VCaP (cell line): ENCODE measurements around the gene HAO2.

Source experiments
- H3K27ac ChIP-seq: fragments of 450-650 bp; 2 replicates; pipeline ENCODE4 v1.5.1; 2017
- TF ChIP-seq, protein P1 (sequence below): fragments of 450-650 bp; conservative IDR thresholded peaks from 2 replicates; pipeline ENCODE4 v1.5.1; 2017; ENCODE audit warnings: mild to moderate bottlenecking, moderate library complexity

The HAO2 gene

DNA sequence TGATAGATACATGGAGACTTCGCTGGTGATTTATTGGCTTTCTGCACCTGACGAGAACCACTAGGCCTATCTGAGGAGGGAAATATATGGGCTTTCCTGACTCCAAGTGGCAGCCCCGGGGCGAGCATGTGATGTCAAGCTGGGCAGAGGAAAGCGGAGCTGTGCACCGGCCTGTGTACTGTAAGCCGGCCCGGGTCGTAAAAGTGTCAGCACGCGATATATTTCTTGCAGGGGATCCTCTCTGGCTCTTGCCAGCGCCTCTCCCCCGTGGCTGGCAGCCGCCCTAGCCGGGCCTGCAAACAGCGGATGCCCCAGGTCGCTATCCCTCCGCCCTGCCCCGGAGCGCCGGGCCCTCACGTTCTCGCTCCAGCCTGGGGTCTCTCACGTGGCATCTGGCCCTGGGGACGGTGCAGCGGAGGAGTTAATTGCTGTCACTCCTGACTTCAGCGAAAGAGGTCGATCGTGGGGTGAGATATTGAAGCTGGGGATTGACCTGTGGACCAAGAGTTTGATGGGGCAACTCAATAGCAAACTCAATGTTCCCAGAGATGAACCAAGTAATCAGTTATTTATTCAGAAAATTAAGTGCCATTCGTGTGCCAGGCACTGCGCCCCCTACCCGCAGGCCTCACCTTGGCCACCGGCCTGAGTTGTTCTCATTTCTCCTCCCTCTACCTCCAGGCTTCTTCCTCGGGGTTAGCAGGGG lies 41.0 kb upstream of the HAO2 start:
- peak overlapping the region; percentile 23; the same call in 1 of the 2 replicates for H3K27ac ChIP-seq
- TF ChIP-seq, protein P1, sequence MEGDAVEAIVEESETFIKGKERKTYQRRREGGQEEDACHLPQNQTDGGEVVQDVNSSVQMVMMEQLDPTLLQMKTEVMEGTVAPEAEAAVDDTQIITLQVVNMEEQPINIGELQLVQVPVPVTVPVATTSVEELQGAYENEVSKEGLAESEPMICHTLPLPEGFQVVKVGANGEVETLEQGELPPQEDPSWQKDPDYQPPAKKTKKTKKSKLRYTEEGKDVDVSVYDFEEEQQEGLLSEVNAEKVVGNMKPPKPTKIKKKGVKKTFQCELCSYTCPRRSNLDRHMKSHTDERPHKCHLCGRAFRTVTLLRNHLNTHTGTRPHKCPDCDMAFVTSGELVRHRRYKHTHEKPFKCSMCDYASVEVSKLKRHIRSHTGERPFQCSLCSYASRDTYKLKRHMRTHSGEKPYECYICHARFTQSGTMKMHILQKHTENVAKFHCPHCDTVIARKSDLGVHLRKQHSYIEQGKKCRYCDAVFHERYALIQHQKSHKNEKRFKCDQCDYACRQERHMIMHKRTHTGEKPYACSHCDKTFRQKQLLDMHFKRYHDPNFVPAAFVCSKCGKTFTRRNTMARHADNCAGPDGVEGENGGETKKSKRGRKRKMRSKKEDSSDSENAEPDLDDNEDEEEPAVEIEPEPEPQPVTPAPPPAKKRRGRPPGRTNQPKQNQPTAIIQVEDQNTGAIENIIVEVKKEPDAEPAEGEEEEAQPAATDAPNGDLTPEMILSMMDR, result no peak; the same call in 1 of the 2 replicates

DNA sequence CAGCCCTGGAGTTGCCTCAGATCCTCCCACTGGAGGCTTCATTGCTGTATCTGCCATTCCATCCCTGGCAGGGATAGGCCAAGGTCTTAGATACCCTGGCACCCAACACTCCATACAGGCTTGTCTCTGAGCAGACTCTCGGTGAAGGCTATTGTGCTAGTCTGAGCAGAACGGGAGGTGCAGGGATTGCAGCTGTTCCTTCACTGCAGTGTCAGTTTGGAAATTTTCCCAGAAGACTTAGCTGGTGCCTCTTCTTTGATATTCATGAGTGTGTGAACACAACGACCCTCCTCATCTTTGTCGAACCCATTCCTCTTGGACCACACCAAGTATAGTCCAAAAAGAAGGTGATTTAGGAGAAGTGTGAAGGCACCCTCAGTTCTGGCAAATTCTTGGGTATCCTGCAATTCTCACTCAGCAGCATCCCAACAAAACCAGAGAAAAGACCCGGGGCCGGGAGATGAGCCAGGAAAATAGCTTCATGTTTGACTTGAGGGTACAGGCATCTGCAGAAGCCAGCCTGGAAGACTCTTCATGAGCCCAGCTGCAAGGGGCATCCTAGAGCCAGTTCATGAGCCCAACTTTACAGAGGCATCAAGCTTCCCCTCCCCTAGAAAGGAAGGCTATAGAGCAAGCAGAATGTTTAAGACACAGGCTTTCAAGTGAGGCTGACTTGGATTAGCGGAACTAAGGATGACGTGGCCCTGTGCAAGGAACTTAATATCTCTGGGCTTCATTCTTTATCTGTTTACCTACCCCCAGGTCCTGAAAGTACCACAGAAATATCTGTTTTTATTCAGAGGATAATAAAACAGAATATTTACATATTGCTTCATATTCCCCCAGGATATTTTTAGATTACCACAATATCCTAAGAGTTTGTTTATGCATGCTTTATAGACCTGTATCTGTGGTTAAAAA lies 38.8 kb upstream of the HAO2 start:
- TF ChIP-seq, protein P1, result no peak
- no peak overlapping the region for H3K27ac ChIP-seq

DNA sequence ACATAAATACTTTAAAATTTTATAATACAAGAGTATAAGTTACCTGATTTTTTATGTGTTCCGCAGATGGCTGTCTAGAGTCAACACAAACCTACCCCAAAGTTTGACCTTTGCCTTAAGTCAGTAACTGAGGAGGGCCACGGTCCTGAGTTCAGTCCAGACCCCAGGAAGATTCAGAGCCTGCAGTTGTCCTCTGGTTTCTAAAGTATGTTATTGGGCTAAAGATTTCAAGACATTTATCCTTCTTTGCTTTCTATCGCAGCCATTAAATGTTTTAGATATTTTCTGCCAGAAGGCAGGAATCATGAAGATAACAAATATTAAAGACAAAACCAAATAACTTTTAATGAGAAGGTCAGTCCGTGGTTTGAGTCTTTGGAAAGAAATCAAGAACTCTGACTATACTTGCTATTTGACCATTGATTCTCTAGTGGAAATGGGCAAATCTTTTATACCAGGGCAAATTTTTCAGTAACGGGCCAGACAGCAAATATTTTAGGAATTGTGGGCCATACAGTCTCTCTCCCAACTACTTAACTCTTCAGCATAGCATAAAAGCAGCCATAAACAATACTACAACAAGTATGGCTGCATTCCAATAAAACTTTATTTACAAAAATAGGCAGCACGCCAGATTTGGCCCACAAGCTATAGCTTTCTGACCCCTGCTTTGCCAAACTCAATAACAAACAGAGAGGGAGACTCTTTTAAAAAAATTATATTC lies 38.0 kb upstream of the HAO2 start:
- H3K27ac ChIP-seq, result no peak overlapping the region
- TF ChIP-seq, protein P1, result no peak

DNA sequence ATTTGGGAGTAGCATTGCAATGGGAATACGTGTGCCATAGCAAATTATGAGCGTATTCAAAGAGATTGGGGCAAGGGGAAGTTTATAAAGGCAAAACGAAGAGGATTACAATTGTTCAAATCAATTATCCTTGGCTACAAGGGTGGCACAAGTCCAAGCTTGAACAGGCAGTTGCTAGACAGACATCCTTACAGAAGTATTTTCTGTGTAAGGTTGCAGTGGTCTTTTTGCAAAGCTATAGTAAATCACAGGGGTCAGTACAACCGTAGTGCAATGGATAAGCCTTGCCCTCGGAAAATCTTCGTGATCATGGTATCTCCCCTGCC lies 37.4 kb upstream of the HAO2 start:
- TF ChIP-seq, protein P1, result no peak
- H3K27ac ChIP-seq, result no peak overlapping the region

DNA sequence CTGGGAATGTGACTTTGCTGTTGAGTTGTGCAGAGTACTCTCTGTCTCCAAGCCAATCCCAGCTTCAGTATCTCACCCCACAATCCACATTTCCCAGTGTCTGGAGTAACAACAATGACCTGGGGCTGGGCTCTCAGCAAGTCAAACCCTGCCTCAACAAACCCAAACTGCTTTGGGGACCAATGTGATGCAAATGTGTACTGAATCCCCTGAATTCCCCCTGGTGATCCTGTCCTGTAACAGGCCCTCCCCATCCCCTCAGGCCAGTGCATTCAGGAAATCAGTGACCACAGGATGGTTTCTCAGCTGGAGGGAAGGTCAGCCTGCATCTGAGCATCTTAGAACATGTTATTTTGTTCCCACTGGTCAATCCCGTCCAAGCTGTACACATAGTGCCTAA lies 36.7 kb upstream of the HAO2 start:
- no peak overlapping the region for H3K27ac ChIP-seq
- TF ChIP-seq, protein P1, result no peak

DNA sequence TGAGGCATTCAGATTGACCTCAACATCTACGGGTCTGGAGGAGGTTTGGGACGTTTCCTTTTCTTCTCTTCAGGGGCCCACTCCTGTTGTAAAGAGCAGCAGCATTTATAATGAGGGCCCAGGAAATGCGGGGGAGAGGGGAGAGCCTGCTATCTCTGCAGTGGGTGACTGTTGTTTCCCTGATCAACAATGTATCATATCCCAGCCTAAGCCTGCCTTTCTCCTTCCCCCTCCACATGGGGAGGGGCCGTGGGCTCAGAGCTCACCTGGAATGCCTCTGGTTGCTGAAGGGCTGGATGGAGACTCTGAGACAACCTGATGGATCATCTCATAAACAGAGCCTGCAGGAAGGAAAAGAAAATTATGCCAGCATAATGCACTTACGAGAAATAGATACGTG lies 36.0 kb upstream of the HAO2 start:
- H3K27ac ChIP-seq, result no peak overlapping the region
- TF ChIP-seq, protein P1, result no peak
